ENCODE measurements around the gene CLASP1.
A peak's percentile ranks its signal among the peaks of the same experiment; 100 is the strongest.

The CLASP1 gene

DNA sequence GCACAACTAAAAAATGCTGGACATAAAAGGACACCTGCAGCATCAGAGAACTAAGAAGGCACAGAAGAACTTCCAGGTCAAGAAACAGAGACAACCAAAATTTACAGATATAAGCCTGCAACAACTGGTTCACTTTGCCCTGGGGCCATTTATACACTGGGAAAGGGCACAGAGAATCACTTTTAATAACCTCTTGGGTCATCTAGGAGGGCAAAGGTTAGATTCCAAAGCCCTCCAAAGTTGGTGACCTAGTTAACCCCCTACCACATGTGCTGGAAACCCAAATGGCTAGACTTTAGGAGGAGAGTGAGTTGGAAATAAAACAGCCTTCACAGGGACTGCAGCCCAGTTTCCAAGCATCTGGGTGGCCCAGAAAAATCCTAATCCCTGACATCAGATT lies 115.3 kb downstream of the CLASP1 start:
- DNase-seq: no peak

DNA sequence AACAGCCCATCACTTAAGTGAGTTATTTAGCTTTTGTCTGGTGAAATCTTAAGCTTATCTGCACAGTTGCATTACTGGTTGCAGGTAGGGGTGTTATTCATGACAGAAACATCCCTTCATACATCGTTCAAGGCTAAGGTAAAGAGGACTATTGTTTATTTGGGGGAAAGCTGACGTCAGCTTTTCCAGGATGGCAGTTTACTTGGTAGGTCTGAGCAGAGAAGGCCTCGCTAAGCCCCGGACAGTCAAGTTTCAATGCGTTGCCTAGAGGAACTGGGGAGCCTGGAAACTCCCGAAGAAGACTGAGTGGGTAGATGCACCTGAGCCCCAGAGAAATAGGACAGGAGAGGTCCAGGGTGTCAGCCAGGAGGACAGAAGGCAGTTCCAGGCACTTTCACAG lies 116.4 kb downstream of the CLASP1 start:
- DNase-seq: no peak

DNA sequence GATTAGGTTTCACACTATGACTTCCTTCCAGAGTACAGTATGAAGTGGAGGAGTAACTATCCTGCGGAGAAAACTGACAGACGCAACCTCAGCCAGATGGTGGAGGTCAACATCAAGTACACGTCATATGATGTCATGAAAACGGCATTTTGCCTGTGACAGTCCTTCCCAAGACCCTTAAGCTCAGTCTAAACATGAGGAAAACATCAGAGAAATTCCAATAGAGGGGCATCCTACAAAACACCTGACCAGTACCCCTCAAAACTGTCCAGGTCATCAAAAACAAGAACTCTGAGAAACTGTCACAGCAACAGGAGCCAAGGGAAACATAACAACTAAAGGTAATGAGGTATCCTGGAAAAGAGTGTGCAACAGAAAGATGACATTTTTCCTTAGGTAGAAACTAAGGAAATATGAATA lies 116.9 kb downstream of the CLASP1 start:
- DNase-seq: peak; percentile 50

DNA sequence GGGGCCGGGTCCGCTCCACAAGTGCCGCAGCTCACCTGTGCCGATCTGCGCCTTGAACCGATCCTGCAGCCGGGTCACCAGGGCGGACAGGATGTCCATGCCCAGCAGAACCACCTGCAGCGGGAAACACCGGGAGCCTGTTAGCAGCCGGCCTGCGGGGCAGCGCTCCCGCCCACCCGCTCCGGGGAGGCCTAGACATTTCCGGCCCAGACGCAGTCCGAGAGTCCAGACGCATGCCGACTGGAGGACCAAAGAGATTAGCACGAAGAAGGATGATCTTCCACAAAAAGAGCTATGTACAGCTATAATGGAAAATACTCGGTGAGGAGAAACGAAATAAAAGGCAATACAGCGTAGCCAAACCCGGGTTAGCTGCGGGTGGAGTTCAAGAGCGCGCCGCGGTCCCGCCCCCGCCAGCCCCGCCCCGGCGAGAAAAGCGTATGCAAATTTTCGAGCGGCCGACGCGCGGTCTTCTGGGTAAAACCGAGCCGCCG lies 119.0 kb downstream of the CLASP1 start:
- DNase-seq: peak; percentile 68

DNA sequence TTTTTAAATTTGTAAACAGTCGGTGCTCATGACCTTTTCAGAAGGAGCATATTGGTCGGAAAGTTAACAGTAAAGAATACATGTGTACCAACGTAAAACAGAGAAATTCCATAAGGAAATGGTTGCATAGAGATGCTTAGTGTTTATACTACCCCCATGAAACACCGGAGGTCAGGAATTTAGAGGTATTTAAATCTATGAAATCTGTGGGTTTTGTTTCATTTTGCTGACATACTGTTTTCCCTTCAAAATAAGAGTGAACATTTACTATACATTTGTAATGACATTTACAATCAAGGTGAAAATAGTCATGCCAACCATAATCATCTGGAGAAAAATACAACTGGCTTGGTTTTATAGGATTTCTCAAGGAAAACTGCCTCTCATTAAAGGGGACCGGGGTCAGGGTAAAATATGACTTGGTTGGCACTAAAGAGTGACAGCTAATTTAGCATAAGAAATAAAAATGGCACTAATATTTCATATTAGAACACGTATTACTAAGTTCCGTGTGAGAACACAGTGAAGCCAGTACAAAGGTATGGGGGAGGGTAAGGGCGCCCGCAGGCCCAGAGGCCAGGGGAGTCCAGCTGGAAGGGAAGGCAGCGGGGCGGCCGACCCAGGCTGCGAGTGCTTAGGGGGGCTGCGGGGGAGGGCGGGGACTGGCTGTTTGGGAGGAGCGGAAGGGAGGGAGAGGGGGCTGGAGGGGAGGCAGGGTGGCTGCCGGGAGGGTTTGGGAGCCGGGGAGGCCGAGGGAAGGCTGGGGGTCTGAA lies 119.6 kb downstream of the CLASP1 start:
- DNase-seq: peak; percentile 37

DNA sequence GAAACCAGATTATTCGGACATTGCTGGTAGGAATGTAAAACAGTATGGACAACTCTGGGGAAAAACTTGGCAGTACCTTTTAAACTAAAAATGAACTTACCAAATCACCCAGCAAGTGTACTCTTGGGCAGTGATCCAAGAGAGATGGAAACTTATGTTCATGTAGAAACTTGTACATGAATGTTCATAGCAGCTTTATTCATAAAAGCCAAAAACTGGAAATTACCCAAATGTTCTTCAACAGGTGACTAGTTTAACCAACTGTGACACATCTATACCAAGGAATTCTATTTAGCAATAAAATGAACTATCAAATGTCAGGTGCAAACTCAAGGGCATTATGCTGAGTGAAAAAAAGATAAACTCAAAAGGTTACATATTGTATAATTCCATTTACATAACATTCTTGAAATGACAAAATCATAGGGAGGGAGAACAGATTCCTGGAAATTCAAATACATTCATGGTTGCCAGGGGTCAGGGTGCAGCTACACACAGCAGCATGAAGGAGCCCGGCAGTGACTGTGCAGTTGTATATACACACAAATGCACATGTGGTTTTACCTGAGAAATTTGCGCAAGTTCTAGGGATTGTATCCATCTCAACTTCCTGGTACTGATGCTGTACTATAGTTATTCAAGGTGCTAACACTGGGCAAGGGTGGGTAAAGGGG lies 122.1 kb downstream of the CLASP1 start:
- peak; percentile 1 for DNase-seq

DNA sequence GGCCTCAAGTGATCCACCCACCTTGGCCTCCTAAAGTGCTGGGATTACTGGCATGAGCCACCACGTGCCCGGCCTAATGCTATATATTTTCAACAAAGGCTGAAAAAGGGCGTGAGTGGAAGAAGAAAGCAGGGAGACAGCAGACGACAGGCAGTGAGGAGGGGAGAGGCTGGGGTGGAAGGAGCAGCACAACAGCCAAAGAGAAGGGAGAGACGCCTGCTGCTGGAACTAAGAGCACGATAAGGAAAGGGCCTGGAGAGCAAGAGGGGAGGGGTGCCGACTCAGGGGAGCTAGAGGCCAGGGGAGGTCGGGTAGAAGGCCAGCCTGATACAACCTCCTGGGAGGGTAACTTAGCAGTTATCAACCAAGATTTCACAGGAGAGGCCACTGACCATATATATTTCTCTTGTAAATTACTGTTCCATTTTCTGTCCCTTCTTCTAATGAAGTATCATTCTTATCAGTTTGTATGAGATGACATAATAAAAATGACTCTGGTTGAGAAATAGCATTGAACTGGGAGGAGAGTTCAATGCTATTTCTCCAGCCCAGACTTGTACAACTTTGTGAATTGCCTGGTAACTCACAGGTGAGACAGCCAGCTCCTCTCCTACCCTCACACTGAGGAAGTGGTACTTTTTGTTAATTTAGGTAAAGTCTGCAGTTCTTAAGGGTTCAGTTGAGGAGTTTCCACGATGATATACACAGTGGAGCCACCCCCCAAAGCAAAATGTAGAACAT lies 124.4 kb downstream of the CLASP1 start:
- no peak for DNase-seq

DNA sequence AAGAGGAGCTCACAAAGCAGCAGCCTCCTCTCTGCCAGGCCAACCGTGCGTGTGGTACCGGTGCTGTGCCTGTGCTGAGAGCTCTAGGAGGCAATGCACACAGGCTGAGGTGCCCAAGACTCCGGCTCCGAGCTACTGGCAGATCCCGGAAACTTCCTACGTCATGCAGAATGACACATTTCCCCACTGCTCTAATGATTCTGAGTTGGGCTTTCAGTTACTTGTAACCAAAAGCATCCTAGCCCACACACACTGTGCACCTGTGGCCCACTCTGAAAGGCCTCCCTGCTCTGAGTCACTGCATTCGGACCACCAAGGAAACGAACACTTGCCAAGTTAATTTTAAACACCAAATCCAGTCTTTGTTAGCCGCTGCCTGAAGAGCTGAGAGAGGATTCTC lies 127.9 kb downstream of the CLASP1 start:
- no peak for DNase-seq

DNA sequence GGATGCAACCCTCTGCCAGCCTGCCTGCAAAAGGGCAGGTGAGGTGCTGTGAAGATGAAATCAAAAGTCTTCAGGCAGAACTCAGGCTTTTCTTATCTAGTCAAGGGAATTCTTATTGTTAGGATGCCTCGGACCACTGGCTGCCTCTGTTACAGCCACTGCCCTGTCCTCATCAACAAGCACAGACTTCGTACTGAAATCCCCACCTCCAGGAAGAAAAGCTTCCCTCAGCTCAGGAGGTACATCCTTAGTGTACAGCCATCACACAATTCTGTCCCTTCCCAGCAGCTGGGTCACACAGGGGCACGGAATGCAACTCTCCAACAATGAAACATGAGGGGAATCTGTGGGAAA lies 128.6 kb downstream of the CLASP1 start:
- DNase-seq: no peak

DNA sequence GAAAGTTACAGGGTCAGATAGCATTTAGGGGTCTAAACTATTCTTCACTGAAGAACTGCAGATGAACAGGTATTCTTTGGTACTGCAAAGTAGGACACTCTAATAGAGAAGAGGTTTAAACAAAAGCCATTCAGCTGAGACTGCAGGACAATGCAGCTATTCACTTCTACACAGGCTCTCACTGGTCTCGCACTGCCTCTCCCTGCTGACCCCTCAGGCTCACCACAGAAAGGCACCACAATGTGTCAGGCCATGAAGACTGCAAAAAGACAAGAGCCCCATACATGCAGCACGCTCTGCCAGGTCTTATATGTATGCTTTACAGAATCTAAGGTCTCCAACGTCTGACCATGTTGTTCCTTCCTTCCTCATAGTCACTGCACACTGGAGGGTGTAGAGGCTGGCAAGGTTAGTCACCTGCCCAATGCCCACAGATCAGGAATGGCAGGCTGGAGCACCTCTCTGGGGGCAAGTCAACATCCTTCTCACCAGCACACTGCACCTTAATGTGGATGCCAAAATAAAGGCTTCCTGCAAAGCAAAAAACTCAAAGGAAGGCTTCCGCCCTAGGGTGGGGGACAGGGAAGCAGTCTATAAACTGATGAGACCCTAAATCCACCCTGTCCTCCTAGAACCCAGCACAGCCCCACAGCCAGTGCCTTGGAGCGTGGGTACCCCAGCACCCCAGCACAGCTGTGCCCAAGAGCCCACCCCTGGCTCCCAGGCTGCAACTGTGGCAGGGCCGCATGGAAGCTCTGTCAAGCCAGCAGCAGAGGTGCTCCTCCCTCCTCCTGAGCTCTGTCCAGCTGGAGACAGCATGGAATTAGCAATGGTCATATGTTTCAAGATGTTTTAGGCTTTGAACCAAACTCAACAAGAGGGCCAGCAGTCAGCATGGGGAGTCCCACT lies 129.3 kb downstream of the CLASP1 start:
- no peak for DNase-seq

DNA sequence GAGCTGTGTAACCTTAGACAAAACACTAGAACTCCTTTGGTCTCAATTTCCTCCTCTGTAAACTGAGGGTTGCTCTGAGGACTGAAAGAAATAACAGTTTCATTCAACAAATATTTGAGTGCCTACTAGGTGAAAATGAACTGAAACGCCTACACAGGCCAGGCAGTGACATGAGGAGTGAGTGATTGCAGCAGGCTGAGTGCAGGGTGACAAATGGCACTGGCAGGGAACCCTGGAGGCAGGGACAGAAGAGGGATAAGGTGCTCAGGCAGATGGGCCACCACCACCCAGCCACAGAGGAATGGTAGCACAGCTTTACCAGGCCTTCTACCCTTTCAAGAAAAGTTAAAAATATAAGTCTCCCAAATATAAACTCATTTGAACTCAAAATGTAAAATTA lies 130.1 kb downstream of the CLASP1 start:
- no peak for DNase-seq

DNA sequence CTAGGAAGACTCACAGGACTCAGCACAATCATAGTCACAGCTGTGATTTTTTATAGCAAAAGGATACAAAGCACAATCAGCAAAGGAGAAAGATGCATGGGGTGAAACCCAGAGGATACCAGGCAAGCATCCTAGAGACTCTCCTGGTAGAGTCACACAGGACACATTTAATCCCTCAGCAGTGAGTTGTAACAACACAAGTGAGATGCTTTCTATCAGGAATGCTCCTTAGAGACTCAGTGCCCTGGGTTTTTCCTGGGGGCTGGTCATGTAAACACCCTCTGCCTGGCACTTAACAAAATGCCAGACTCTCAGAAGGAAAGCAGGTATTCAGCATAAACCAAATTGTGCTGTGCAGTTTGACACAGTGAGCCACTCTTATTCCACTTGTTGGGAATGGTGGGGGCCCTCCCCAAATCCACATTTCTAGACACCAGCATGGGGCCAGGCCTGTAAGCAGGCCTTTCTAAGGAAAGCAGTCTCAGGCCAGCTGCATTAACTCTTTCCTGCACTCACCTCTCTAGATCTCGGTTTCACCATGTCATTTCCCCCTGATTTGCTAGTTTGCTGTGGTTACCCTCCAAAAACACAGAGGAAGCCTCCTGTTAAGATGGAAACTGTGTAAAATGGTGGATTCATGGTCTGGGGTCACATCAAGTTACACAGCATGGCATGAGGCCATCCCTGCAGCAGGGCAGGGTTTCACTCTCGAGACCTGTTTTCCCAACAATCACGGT lies 135.5 kb downstream of the CLASP1 start:
- no peak for DNase-seq

DNA sequence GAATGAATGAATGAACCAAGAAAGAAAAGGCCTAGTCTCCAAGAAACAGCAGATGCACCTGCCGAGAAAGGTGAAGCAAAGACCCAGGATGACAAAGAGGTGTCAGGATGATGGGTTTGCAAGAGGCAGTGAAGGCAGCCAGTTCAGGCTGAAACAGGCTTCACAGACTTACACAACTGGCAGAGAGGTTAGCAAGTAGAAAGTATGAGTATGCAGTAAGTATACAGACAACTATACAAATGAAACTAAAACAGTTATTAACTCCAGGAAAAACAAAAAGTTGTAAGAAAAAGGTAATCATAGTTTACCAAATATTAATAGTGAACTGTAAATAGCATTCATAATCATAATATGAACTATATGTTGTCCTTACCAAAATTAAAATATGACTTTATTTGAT lies 138.4 kb downstream of the CLASP1 start:
- DNase-seq: no peak

DNA sequence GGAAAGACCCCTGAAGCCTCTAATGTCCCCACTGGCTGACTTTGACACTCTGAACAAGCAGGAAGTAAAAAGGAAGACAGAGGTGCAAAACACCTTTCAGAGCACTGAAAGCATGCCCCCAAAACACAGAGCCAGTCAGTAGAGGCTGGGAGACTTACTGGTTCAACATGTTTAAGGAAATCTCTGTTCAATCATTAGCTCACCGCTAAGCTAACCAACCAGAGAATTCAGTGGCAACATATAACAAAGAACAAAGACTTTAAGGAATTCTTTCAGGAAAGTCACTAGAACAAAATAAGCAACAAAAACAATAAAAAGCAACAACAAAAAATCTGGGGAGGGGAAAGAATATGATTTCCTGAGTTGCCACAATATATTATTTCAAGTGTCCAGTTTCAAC lies 142.6 kb downstream of the CLASP1 start:
- DNase-seq: no peak

DNA sequence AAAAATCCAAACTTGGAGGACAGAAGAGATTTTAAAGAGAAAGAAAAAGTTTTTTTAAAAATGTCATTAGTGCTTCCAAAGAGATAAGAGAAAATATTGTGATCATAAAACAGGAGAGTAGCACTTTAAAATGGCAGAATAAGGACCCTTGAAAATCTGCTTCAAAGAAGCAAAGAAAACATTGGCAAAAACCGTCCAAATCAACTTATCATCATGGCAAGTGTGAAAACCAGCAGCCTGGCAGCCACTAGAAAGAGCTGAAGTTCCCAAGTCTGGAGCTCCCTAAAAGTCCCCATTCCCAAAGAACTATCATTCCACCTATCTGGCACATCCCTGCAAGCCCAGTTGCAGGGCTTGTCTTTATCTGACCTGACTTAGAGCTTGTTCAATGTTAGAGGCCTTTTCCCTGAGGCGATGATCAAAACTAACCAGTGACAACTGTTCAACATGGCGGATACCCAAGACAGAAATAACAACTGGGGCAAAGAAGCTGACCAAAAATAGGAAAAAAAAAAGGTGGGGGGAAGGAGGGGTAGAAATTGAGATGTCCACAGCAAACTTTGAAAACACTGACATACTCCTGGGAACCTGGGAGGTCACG lies 143.2 kb downstream of the CLASP1 start:
- DNase-seq: no peak

DNA sequence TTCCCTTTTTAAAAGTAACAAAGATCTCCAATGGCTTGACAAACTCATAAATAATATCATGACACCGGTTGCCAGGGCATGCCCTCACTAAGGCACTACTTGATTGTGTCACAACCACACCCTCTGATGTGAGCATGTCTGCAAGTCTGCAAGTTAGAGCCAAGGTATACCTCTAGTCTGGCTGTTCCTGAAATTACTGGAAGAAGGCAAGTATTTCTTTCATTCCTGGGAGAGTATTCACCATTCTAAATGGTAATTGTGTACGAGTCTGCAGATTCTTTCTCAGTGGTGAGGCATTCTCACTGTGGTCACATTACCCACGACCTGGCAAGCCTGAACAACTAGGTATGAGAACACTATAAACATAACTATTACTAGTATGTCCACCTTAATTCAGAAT lies 144.3 kb downstream of the CLASP1 start:
- no peak for DNase-seq

DNA sequence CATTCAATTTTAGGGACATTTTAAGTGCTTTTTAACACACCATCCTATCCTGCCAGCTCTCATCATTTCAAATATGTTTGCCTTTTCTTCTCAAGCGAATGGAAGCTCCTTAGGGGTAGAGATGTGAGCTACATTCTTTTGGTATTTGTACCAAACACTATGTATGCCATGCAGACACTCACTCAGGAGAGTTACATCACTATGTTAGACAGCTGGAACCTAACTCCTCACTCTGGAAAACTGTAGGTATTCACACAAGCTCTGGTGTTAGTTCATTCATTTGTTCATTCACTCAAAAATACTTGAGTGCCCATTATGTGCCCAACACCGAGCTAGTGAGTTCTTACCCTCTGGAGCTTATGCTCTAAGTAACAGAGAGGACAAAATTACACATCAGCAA lies 144.9 kb downstream of the CLASP1 start:
- no peak for DNase-seq

DNA sequence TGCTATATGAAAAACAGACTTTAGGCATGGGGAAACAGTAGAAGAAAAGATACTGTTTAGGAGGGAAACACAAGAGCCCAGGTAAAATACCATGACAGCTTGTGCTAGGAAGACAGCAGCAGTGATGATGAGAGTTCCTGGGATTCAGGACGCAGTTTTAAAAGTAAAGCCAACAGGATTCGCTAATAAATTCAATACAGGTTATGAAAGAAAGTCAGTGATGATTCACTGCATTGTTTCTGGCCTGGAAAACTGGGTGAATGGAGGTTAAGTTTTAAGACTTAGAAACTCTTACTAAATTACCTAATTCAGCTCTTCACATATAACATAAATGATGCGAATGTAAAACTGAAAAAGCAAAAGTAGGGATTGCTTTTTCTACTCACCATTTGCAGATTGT lies 146.5 kb downstream of the CLASP1 start:
- DNase-seq: no peak

DNA sequence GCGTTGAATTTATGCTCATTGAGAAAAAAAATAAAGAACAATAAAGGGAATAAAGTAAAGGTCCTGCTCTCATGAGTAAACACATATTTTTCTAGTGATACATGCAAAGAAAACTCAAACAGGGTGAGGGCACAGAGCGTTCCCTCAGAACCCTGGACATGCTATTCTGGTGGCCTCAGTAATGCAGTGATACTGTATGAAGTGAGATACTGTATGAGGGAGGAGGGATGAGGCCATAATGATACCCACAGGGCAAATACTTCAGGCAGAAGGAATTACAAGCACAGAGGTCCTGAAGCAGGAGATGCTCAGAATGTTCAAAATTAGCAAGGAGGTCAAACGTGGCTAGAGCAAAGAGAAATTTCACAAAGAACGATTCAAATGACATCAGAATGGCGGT lies 147.0 kb downstream of the CLASP1 start:
- no peak for DNase-seq

DNA sequence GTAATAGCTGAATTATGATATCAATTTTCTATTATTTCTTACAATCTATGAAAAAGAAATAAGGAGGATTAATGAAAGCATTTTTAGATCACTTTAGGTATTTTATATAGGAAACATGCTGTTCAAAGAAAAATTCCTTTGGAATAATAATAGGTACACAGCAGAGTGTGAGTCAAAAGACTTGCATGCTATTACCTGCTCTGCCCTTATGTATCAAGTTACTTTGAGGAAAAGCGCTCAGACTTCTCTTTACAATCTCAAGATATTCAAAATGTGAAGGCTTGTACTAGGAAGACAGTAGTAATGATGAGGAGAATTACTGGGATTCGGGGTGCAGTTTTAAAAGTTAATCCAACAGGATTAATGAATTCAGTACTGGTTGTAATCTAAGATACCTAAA lies 147.7 kb downstream of the CLASP1 start:
- DNase-seq: no peak

DNA sequence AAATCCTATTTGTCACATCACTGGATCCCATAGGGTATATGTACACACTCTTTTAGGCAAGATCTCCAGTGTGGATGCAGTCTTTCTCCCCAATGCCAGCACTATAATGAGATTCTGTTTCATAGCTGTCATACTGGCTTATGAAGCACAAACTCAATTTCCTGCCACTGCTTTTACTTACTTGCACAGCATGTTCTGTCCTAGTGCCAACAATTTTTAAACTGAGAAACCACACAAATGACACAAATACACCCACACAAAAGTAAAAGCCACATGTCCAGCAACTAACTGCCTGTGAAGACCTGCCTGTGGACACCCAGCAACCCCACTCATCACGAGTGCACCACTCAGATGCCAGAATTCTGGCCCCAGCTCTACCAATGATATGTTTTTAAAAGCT lies 148.2 kb downstream of the CLASP1 start:
- DNase-seq: no peak

DNA sequence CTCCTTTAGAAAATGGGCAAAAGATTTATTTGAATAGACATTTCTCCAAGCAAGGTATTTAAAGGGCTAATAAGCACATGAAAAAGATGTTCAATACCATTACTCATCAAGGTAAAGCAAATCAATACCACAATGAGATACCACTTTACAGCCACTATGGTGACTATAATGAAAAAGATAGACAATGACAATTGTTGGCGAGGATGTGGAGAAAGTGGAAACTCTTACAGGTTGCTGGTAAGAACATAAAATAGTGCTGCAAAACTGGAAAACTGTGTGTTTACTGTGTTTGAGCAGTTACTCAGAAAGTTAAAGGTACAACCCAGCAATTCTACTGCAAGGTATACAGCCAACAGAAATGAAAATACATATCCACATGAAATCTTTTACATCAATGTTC lies 150.5 kb downstream of the CLASP1 start:
- no peak for DNase-seq

Measured in NCI-H446 treated with DMSO at 0.1 percent for 48 hours (cell line).